ENCODE data around the gene ZBTB38.

Gene ZBTB38

GRCh38 chr3:141391991-141392316, 23.6 kb downstream of the ZBTB38 start:
- H3K79me2 ChIP-seq (ENCODE audit: control insufficient read depth, insufficient read depth, low read length) = no peaks in the 10 kb centered on the region
- H3K4me2 ChIP-seq (ENCODE audit: low read length) = no peak overlapping the region
- WGBS (ENCODE audit: extremely low coverage, insufficient coverage, low lambda C conversion rate) = no CpG with 5 or more reads among the region's 4 CpGs
- H3K4ac ChIP-seq (ENCODE audit: low read depth, low read length) = no peak overlapping the region
- DNase-seq = no peak
- no peak overlapping the region for H4K8ac ChIP-seq (ENCODE audit: low read depth, low read length)
- H3K27me3 ChIP-seq (ENCODE audit: insufficient read depth, low read length, poor library complexity) = no peaks in the 10 kb centered on the region
- H3K56ac ChIP-seq (ENCODE audit: low read length) = no peak overlapping the region
- no peak overlapping the region for H3K27ac ChIP-seq (ENCODE audit: low read depth, low read length)
- no peak overlapping the region for H3K18ac ChIP-seq (ENCODE audit: low read length)
- no peak overlapping the region for H3K9ac ChIP-seq (ENCODE audit: low read length)
- H2BK15ac ChIP-seq (replicated peaks; ENCODE audit: low read depth) = no peak overlapping the region
- no peak overlapping the region for H3K4me3 ChIP-seq (ENCODE audit: low read length)
- H3K23ac ChIP-seq (ENCODE audit: low read length) = no peak overlapping the region
- H2AK5ac ChIP-seq (ENCODE audit: low read length) = no peak overlapping the region
- H4K5ac ChIP-seq (ENCODE audit: low read length) = no peak overlapping the region
- no peak overlapping the region for H2BK5ac ChIP-seq (ENCODE audit: low read length)
- no peaks in the 10 kb centered on the region for H3K79me1 ChIP-seq (ENCODE audit: low read length)
- peaks cover 15% of the 10 kb centered on the region for H3K4me1 ChIP-seq (ENCODE audit: control insufficient read depth, low read depth, low read length)
- H3K36me3 ChIP-seq (ENCODE audit: control insufficient read depth, insufficient read depth, low read length) = no peaks in the 10 kb centered on the region
- H2BK120ac ChIP-seq (ENCODE audit: low read depth, low read length) = no peak overlapping the region

- H3K56ac ChIP-seq (ENCODE audit: low read length) = peak overlapping the region; percentile 25
- H3K23ac ChIP-seq (ENCODE audit: low read length) = no peak overlapping the region
- H3K36me3 ChIP-seq (ENCODE audit: control insufficient read depth, insufficient read depth, low read length) = no peaks in the 10 kb centered on the region
- H2AK5ac ChIP-seq (ENCODE audit: low read length) = peak overlapping the region; percentile 1
- no peaks in the 10 kb centered on the region for H3K79me2 ChIP-seq (ENCODE audit: control insufficient read depth, insufficient read depth, low read length)
- H3K4me3 ChIP-seq (ENCODE audit: low read length) = no peak overlapping the region
- H3K27ac ChIP-seq (ENCODE audit: low read depth, low read length) = peak overlapping the region; percentile 40
- H3K4ac ChIP-seq (ENCODE audit: low read depth, low read length) = no peak overlapping the region
- H3K9ac ChIP-seq (ENCODE audit: low read length) = no peak overlapping the region
- no CpG with 5 or more reads among the region's 5 CpGs for WGBS (ENCODE audit: extremely low coverage, insufficient coverage, low lambda C conversion rate)
- H3K27me3 ChIP-seq (ENCODE audit: insufficient read depth, low read length, poor library complexity) = no peaks in the 10 kb centered on the region
- no peak for DNase-seq
- no peak overlapping the region for H2BK5ac ChIP-seq (ENCODE audit: low read length)
- H2BK120ac ChIP-seq (ENCODE audit: low read depth, low read length) = no peak overlapping the region
- no peak overlapping the region for H4K8ac ChIP-seq (ENCODE audit: low read depth, low read length)
- no peak overlapping the region for H2BK15ac ChIP-seq (replicated peaks; ENCODE audit: low read depth)
- H4K5ac ChIP-seq (ENCODE audit: low read length) = no peak overlapping the region
- H3K79me1 ChIP-seq (ENCODE audit: low read length) = no peaks in the 10 kb centered on the region
- H3K18ac ChIP-seq (ENCODE audit: low read length) = peak overlapping the region; percentile 65
- H3K4me1 ChIP-seq (ENCODE audit: control insufficient read depth, low read depth, low read length) = peaks cover 15% of the 10 kb centered on the region
- no peak overlapping the region for H3K4me2 ChIP-seq (ENCODE audit: low read length)
Observed at GRCh38 chr3:141392416-141392815, 24.1 kb downstream of the ZBTB38 start.

GRCh38 chr3:141392897-141393734, 24.8 kb downstream of the ZBTB38 start:
- Histone ChIP-seq H3K56ac (ENCODE audit: low read length) (peak overlapping the region; percentile 87), H3K4me2 (ENCODE audit: low read length) (no peak overlapping the region), H3K4me1 (ENCODE audit: control insufficient read depth, low read depth, low read length) (peaks cover 15% of the 10 kb centered on the region), H3K79me2 (ENCODE audit: control insufficient read depth, insufficient read depth, low read length) (no peaks in the 10 kb centered on the region), H3K23ac (ENCODE audit: low read length) (no peak overlapping the region), H2AK5ac (ENCODE audit: low read length) (peak overlapping the region; percentile 4), H3K4me3 (ENCODE audit: low read length) (no peak overlapping the region), H3K79me1 (ENCODE audit: low read length) (no peaks in the 10 kb centered on the region), H3K4ac (ENCODE audit: low read depth, low read length) (peak overlapping the region; percentile 17), H4K5ac (ENCODE audit: low read length) (no peak overlapping the region), H3K9ac (ENCODE audit: low read length) (peak overlapping the region; percentile 49), H3K36me3 (ENCODE audit: control insufficient read depth, insufficient read depth, low read length) (no peaks in the 10 kb centered on the region), H2BK15ac (replicated peaks; ENCODE audit: low read depth) (no peak overlapping the region), H3K27me3 (ENCODE audit: insufficient read depth, low read length, poor library complexity) (no peaks in the 10 kb centered on the region), H3K27ac (ENCODE audit: low read depth, low read length) (peak overlapping the region; percentile 79), H4K8ac (ENCODE audit: low read depth, low read length) (no peak overlapping the region), H2BK120ac (ENCODE audit: low read depth, low read length) (no peak overlapping the region), H2BK5ac (ENCODE audit: low read length) (peak overlapping the region; percentile 85), H3K18ac (ENCODE audit: low read length) (peak overlapping the region; percentile 65)
- WGBS (ENCODE audit: extremely low coverage, insufficient coverage, low lambda C conversion rate) = no CpG with 5 or more reads among the region's 6 CpGs
- peak; percentile 96 for DNase-seq

GRCh38 chr3:141393735-141394076, 25.4 kb downstream of the ZBTB38 start:
- H3K56ac ChIP-seq (ENCODE audit: low read length) = peak overlapping the region; percentile 87
- no peak overlapping the region for H4K5ac ChIP-seq (ENCODE audit: low read length)
- H2AK5ac ChIP-seq (ENCODE audit: low read length) = peak overlapping the region; percentile 4
- H3K4me3 ChIP-seq (ENCODE audit: low read length) = no peak overlapping the region
- H3K27me3 ChIP-seq (ENCODE audit: insufficient read depth, low read length, poor library complexity) = no peaks in the 10 kb centered on the region
- H2BK5ac ChIP-seq (ENCODE audit: low read length) = peak overlapping the region; percentile 85
- H3K9ac ChIP-seq (ENCODE audit: low read length) = peak overlapping the region; percentile 49
- H3K79me2 ChIP-seq (ENCODE audit: control insufficient read depth, insufficient read depth, low read length) = no peaks in the 10 kb centered on the region
- DNase-seq = no peak
- H2BK120ac ChIP-seq (ENCODE audit: low read depth, low read length) = no peak overlapping the region
- H3K23ac ChIP-seq (ENCODE audit: low read length) = no peak overlapping the region
- no peaks in the 10 kb centered on the region for H3K79me1 ChIP-seq (ENCODE audit: low read length)
- WGBS (ENCODE audit: extremely low coverage, insufficient coverage, low lambda C conversion rate) = no CpG with 5 or more reads among the region's 7 CpGs
- H3K18ac ChIP-seq (ENCODE audit: low read length) = peak overlapping the region; percentile 33
- no peak overlapping the region for H2BK15ac ChIP-seq (replicated peaks; ENCODE audit: low read depth)
- H3K4me1 ChIP-seq (ENCODE audit: control insufficient read depth, low read depth, low read length) = peaks cover 15% of the 10 kb centered on the region
- H3K4me2 ChIP-seq (ENCODE audit: low read length) = no peak overlapping the region
- no peak overlapping the region for H4K8ac ChIP-seq (ENCODE audit: low read depth, low read length)
- peak overlapping the region; percentile 79 for H3K27ac ChIP-seq (ENCODE audit: low read depth, low read length)
- no peaks in the 10 kb centered on the region for H3K36me3 ChIP-seq (ENCODE audit: control insufficient read depth, insufficient read depth, low read length)
- peak overlapping the region; percentile 17 for H3K4ac ChIP-seq (ENCODE audit: low read depth, low read length)

GRCh38 chr3:141394560-141394959, 26.3 kb downstream of the ZBTB38 start:
- Histone ChIP-seq H3K9ac (ENCODE audit: low read length) (no peak overlapping the region), H3K27ac (ENCODE audit: low read depth, low read length) (no peak overlapping the region), H2BK120ac (ENCODE audit: low read depth, low read length) (no peak overlapping the region), H2AK5ac (ENCODE audit: low read length) (no peak overlapping the region), H3K79me1 (ENCODE audit: low read length) (no peaks in the 10 kb centered on the region), H2BK5ac (ENCODE audit: low read length) (no peak overlapping the region), H3K18ac (ENCODE audit: low read length) (peak overlapping the region; percentile 85), H3K4ac (ENCODE audit: low read depth, low read length) (no peak overlapping the region), H3K27me3 (ENCODE audit: insufficient read depth, low read length, poor library complexity) (no peaks in the 10 kb centered on the region), H3K23ac (ENCODE audit: low read length) (no peak overlapping the region), H3K4me2 (ENCODE audit: low read length) (no peak overlapping the region), H3K79me2 (ENCODE audit: control insufficient read depth, insufficient read depth, low read length) (no peaks in the 10 kb centered on the region), H4K8ac (ENCODE audit: low read depth, low read length) (peak overlapping the region; percentile 88), H3K4me3 (ENCODE audit: low read length) (no peak overlapping the region), H2BK15ac (replicated peaks; ENCODE audit: low read depth) (no peak overlapping the region), H3K56ac (ENCODE audit: low read length) (no peak overlapping the region), H4K5ac (ENCODE audit: low read length) (no peak overlapping the region), H3K4me1 (ENCODE audit: control insufficient read depth, low read depth, low read length) (peaks cover 15% of the 10 kb centered on the region), H3K36me3 (ENCODE audit: control insufficient read depth, insufficient read depth, low read length) (no peaks in the 10 kb centered on the region)
- DNase-seq = no peak
- WGBS (ENCODE audit: extremely low coverage, insufficient coverage, low lambda C conversion rate) = no CpG with 5 or more reads among the region's 3 CpGs
